ENCODE measurements around the gene CXCR6.

Gene CXCR6

GRCh38 chr3:45933591-45933990 lies 9.7 kb upstream of the CXCR6 start:
- TF ChIP-seq, protein P1, sequence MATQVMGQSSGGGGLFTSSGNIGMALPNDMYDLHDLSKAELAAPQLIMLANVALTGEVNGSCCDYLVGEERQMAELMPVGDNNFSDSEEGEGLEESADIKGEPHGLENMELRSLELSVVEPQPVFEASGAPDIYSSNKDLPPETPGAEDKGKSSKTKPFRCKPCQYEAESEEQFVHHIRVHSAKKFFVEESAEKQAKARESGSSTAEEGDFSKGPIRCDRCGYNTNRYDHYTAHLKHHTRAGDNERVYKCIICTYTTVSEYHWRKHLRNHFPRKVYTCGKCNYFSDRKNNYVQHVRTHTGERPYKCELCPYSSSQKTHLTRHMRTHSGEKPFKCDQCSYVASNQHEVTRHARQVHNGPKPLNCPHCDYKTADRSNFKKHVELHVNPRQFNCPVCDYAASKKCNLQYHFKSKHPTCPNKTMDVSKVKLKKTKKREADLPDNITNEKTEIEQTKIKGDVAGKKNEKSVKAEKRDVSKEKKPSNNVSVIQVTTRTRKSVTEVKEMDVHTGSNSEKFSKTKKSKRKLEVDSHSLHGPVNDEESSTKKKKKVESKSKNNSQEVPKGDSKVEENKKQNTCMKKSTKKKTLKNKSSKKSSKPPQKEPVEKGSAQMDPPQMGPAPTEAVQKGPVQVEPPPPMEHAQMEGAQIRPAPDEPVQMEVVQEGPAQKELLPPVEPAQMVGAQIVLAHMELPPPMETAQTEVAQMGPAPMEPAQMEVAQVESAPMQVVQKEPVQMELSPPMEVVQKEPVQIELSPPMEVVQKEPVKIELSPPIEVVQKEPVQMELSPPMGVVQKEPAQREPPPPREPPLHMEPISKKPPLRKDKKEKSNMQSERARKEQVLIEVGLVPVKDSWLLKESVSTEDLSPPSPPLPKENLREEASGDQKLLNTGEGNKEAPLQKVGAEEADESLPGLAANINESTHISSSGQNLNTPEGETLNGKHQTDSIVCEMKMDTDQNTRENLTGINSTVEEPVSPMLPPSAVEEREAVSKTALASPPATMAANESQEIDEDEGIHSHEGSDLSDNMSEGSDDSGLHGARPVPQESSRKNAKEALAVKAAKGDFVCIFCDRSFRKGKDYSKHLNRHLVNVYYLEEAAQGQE (IDR thresholded peaks at IDR 0.05; ENCODE audit: low read depth): no peak
- no peak for TF ChIP-seq EGR1 (IDR thresholded peaks at IDR 0.05)
- TF ChIP-seq TCF12 (IDR thresholded peaks at IDR 0.05; ENCODE audit: low read depth): no peak
- TF ChIP-seq, protein P2, sequence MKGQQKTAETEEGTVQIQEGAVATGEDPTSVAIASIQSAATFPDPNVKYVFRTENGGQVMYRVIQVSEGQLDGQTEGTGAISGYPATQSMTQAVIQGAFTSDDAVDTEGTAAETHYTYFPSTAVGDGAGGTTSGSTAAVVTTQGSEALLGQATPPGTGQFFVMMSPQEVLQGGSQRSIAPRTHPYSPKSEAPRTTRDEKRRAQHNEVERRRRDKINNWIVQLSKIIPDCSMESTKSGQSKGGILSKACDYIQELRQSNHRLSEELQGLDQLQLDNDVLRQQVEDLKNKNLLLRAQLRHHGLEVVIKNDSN (IDR thresholded peaks at IDR 0.05): no peak
- no peak for TF ChIP-seq TEAD4 (IDR thresholded peaks at IDR 0.05)
- TF ChIP-seq TAF1 (IDR thresholded peaks at IDR 0.05; ENCODE audit: low read depth): no peak
- TF ChIP-seq NFIC (IDR thresholded peaks at IDR 0.05): no peak
- TF ChIP-seq EP300 (IDR thresholded peaks at IDR 0.05; ENCODE audit: borderline replicate concordance): no peak
- no peak for TF ChIP-seq MAX (IDR thresholded peaks at IDR 0.05)

- TF ChIP-seq EGR1 (IDR thresholded peaks at IDR 0.05) (no peak), FOXM1 (IDR thresholded peaks at IDR 0.05; ENCODE audit: borderline replicate concordance, low read depth) (no peak), CREB1 (IDR thresholded peaks at IDR 0.05; ENCODE audit: low read depth) (no peak), MAX (IDR thresholded peaks at IDR 0.05) (no peak), TAF1 (IDR thresholded peaks at IDR 0.05; ENCODE audit: low read depth) (no peak)
- TF ChIP-seq, protein P2 (IDR thresholded peaks at IDR 0.05): no peak
- TF ChIP-seq, protein P1 (IDR thresholded peaks at IDR 0.05; ENCODE audit: low read depth): no peak
Observed at GRCh38 chr3:45936261-45936660, 7.0 kb upstream of the CXCR6 start.

DNA sequence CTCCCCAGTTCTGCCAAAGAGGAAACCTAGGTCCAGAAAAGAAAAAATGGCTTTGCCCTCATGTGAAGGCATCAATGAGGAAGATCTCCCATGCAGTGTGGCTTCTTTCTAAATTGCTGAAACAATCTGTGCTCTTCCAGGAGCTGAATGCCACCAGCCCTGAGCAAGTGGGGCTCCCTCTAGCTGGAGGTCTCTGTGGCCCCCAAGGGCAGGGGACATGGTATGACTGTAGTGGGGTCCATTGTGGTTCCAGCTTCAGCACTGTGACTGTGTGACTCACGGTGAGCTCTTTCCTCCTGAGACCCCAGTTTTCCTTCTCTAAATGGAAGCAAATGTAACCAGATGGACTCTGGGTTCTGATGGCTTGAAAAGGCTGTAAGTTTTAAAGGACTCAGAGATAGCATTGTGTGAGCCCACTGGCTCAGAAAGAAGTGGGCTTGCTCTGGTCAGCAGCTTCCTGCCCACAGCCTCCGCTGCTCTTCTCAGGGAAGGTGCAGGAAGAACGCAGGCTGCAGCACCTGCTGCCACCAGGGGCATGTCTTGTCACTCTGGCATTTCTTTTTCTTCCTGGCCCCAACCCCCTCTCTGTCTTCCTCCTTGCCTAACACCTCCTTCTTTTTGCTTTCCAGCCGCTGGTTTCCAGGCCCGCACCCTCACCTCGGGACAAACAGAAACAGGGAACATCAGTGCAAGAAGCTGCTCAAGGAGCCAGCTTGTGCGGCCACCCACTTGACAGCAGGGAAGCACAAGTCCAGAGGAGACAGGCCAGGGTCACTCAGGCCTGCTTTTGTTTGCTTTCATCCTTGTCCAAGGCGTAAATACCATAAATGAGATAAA lies 5.8 kb upstream of the CXCR6 start:
- TF ChIP-seq CREB1 (IDR thresholded peaks at IDR 0.05; ENCODE audit: low read depth) (no peak), NFIC (IDR thresholded peaks at IDR 0.05) (no peak), ZBTB7A (IDR thresholded peaks at IDR 0.05; ENCODE audit: low read depth) (no peak), TEAD4 (IDR thresholded peaks at IDR 0.05) (no peak)
- TF ChIP-seq, protein P1 (IDR thresholded peaks at IDR 0.05; ENCODE audit: low read depth): no peak
- TF ChIP-seq, protein P2 (IDR thresholded peaks at IDR 0.05): no peak

DNA sequence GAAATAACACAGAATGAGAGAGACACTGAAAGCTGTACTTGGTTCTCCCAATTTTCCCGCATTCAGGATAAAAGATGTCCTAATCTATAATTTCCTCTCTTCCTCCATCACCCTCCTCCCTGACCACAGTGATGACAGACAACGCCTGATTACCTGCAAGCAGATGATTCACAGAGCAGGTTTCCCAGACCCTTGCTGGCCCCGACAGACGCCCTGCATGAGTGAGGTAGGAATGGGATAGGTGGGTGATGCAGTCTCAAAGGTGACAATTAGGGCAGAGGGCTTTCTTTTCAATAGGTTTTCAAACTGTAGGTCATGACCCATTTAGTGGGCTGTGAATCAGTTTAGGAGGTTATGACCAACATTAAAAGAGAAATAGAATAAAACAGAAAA lies 5.2 kb upstream of the CXCR6 start:
- no peak for TF ChIP-seq CEBPB (IDR thresholded peaks at IDR 0.05)
- no peak for TF ChIP-seq EGR1 (IDR thresholded peaks at IDR 0.05)
- no peak for TF ChIP-seq NFIC (IDR thresholded peaks at IDR 0.05)
- TF ChIP-seq ZBTB7A (IDR thresholded peaks at IDR 0.05; ENCODE audit: low read depth): no peak
- no peak for TF ChIP-seq MAX (IDR thresholded peaks at IDR 0.05)

DNA sequence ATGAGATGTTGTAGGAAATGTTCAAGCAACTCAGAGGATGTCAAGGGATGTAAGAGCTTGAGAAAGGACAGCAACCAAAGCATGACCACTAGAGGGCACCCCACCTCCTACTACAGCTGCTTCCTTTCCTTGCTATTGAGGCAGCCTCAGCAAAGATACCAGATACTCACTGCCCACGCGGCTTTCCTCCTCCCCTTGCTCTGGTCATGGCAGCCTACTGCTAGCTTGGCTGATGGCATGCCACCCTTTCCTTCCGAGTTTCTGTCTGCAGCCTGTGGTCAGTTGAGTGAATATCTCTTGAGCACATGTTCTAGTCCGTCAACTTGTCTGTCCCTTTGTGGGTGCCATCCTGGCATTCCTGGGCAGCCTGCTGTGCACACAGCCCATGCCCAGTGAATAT lies 4.4 kb upstream of the CXCR6 start:
- TF ChIP-seq RAD21 (IDR thresholded peaks at IDR 0.05; ENCODE audit: low read depth) (peak; percentile 86), EGR1 (IDR thresholded peaks at IDR 0.05) (no peak)

Data from Ishikawa (cell line).